Left ventricle myocardium inferior (tissue), 1 donor: ENCODE data around the gene GATAD2A. TPM values are rescaled to one million over a fixed set of nuclear protein-coding genes. Genes with fewer than 3 reads are reported as not detected.
"Not testable (repeated sequence)": the region's sequence is repeated elsewhere in the genome, so short reads cannot be mapped to it uniquely, and the experiment has no call there.

ENCODE experiments used
- DNase-seq: peaks from one replicate; pipeline ENCODE4 v3.0.0-alpha.2; 2020
- H3K27ac ChIP-seq: fragments of 200-600 bp; replicated peaks from 2 replicates; pipeline ENCODE4 v1.8.0; 2021
- H3K27me3 ChIP-seq: fragments of 200-600 bp; 2 replicates; pipeline ENCODE4 v1.8.0; 2021; ENCODE audit warnings: low read depth
- H3K36me3 ChIP-seq: fragments of 200-600 bp; 2 replicates; pipeline ENCODE4 v1.8.0; 2021
- H3K4me1 ChIP-seq: fragments of 200-600 bp; 2 replicates; pipeline ENCODE4 v1.8.0; 2021
- H3K4me3 ChIP-seq: fragments of 200-600 bp; 2 replicates; pipeline ENCODE4 v1.8.0; 2021; ENCODE audit warnings: mild to moderate bottlenecking, moderate library complexity
- H3K9me3 ChIP-seq: fragments of 200-600 bp; replicated peaks from 2 replicates; pipeline ENCODE4 v1.8.0; 2021
- intact Hi-C: fragments of 100-400 bp; cut with micrococcal nuclease; formaldehyde crosslinking; loops from one replicate; pipeline ENCODE4 v1.11.0; 2022
- total RNA-seq: library from RNA; stranded (reverse); fragmentation: NEBNext Ultra II Directional; extraction: Animal tissue kit (Norgen Biotek cat#: 25700); gene quantifications from one replicate; pipeline ENCODE4 v1.2.1, GENCODE V29; 2021
- TF ChIP-seq, protein P1 (sequence below): fragments of 200-600 bp; IDR thresholded peaks from 2 replicates; pipeline ENCODE4 v1.8.0; 2021; ENCODE audit warnings: antibody characterized with exemption, mild to moderate bottlenecking, borderline replicate concordance
- donor health status: DM: no; HTN: yes; CAD: no; lungs with severe emphysema.

The GATAD2A gene
- total RNA-seq, 1 donor from 2014 or later = 24.1 TPM

DNA sequence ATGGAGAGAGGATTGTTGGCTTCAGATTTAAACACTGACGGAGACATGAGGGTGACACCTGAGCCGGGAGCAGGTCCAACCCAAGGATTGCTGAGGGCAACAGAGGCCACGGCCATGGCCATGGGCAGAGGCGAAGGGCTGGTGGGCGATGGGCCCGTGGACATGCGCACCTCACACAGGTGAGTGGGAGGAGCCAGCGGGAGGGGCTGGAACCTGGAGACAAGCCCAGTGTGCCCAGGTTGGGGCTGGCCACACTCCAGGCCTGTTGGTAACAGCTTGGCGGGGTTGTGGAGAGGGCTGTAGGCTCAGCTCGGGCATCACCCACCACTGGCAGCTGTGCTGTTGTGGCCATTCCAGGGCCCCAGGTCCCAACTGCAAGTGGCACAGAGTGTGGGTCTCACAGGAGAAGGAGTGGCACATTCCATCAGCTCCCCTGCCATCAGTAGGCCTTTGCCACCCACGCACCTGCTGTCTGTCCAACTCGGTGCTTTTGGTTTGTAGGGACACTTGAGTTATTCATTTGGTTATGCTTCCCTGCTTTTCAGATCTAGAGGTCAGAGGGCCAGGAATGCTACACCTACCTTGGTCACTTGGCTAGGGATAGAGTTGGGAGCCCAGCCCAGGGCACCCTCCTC lies 60.1 kb downstream of the GATAD2A start:
- DNase-seq = no peak
- Histone ChIP-seq H3K27ac (no peak overlapping the region), H3K4me3 (no peak overlapping the region), H3K4me1 (peaks cover 44% of the 10 kb centered on the region), H3K9me3 (peaks cover 30% of the 10 kb centered on the region), H3K27me3 (no peaks in the 10 kb centered on the region), H3K36me3 (peaks cover 43% of the 10 kb centered on the region)
- intact Hi-C loops = no loop called here
- TF ChIP-seq, protein P1, sequence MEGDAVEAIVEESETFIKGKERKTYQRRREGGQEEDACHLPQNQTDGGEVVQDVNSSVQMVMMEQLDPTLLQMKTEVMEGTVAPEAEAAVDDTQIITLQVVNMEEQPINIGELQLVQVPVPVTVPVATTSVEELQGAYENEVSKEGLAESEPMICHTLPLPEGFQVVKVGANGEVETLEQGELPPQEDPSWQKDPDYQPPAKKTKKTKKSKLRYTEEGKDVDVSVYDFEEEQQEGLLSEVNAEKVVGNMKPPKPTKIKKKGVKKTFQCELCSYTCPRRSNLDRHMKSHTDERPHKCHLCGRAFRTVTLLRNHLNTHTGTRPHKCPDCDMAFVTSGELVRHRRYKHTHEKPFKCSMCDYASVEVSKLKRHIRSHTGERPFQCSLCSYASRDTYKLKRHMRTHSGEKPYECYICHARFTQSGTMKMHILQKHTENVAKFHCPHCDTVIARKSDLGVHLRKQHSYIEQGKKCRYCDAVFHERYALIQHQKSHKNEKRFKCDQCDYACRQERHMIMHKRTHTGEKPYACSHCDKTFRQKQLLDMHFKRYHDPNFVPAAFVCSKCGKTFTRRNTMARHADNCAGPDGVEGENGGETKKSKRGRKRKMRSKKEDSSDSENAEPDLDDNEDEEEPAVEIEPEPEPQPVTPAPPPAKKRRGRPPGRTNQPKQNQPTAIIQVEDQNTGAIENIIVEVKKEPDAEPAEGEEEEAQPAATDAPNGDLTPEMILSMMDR = no peak

DNA sequence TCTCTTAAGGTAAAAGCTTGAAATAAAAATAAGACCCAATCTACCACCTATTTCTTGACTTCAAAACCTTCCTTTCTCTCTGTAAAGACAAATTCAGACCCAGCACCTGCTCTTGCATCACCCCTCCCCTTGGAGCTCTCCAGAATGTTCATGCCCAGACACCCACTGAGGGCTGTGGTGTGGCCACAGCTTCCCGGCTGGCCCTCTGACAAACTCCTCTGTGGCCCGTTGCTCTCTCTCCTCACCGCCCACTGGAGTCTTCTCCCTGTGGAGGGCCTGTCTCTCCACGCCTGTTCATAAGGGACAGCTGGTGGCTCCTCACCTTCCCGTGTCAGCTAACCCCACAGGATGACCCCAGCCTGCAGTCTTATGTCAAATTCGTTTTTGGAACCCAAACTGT lies 60.7 kb downstream of the GATAD2A start:
- no peak overlapping the region for H3K4me3 ChIP-seq
- peaks cover 43% of the 10 kb centered on the region for H3K36me3 ChIP-seq
- DNase-seq = no peak
- H3K4me1 ChIP-seq = peaks cover 43% of the 10 kb centered on the region
- H3K27ac ChIP-seq = no peak overlapping the region
- intact Hi-C loops = no loop called here
- TF ChIP-seq, protein P1 = no peak
- H3K9me3 ChIP-seq = peaks cover 30% of the 10 kb centered on the region
- H3K27me3 ChIP-seq = no peaks in the 10 kb centered on the region

DNA sequence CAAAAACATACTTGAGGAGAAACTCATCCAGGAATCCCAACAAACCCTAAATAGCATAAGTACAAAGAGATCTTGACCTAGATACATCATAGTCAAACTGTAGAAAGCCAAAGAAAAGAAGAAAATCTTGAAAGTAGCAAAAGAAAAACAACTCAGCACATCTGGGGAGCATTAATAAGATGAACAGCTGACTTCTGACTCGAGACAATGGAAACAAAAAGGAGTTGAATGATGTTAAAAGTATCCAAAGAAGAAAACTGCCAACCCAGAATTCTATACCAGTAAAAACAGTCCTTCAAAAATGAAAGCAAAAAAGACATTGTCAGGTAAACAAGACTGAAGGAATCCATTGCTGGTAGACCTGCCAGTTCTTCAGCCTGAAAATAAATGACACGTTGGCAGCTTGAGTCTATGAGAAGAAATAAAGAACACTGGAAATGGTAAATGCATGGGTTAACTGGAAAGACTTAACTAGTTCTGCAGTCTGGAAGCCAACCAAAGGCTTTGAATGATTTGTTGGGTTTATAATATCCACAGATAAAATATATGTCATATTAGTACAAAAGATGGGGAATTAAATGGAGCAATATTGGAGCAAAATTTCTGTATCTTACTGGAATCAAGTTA lies 63.1 kb downstream of the GATAD2A start:
- Histone ChIP-seq H3K9me3 (peaks cover 30% of the 10 kb centered on the region), H3K27me3 (no peaks in the 10 kb centered on the region), H3K4me1 (peaks cover 32% of the 10 kb centered on the region), H3K4me3 (no peak overlapping the region), H3K36me3 (peaks cover 43% of the 10 kb centered on the region), H3K27ac (no peak overlapping the region)
- intact Hi-C loops = no loop called here
- DNase-seq = no peak
- TF ChIP-seq, protein P1 = no peak

DNA sequence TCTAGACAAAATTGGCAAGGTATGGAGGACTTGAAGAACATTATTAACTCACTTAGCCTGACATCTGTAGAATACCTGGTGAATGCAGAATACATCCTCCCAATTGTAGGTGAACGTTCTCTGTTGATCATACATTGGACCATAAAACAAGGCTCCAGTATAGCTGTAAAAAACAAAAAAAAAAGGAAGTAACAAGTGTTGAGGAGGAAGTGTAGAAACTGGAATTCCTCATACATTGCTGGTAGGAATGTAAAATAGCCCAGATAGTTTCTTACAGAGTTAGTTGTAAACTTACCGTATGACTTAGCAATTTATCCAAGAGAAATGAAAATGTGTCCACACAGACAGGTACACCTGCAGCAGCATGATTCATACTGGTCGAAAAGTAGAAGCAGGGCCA lies 65.1 kb downstream of the GATAD2A start:
- peaks cover 47% of the 10 kb centered on the region for H3K36me3 ChIP-seq
- peaks cover 36% of the 10 kb centered on the region for H3K4me1 ChIP-seq
- TF ChIP-seq, protein P1 = no peak
- H3K9me3 ChIP-seq = peaks cover 30% of the 10 kb centered on the region
- no peak overlapping the region for H3K4me3 ChIP-seq
- no peak for DNase-seq
- no peak overlapping the region for H3K27ac ChIP-seq
- intact Hi-C loops = no loop called here
- H3K27me3 ChIP-seq = no peaks in the 10 kb centered on the region

DNA sequence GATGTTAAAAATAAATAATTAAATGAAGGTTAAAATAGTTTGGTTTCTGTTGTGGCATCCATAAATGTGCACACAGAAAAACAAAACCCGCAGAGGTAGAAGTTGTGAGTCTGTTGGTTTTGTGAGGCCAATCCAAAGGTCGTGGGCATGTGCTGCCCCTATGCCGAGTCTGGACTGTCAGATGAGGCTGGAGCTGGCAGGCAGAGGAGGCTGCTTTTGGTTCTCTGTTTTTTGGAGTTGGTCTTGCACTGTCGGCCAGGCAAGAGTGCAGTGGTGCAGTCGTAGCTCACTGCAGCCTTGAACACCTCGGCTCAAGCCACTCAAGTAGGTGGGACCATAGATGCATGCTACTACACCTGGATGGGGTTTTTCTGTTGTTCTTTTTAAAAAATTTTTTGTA lies 66.2 kb downstream of the GATAD2A start:
- TF ChIP-seq, protein P1 = no peak
- Histone ChIP-seq H3K36me3 (peaks cover 36% of the 10 kb centered on the region), H3K9me3 (peaks cover 30% of the 10 kb centered on the region), H3K27ac (no peak overlapping the region), H3K4me1 (peaks cover 47% of the 10 kb centered on the region), H3K27me3 (no peaks in the 10 kb centered on the region), H3K4me3 (no peak overlapping the region)
- DNase-seq = no peak
- intact Hi-C loops = no loop called here

DNA sequence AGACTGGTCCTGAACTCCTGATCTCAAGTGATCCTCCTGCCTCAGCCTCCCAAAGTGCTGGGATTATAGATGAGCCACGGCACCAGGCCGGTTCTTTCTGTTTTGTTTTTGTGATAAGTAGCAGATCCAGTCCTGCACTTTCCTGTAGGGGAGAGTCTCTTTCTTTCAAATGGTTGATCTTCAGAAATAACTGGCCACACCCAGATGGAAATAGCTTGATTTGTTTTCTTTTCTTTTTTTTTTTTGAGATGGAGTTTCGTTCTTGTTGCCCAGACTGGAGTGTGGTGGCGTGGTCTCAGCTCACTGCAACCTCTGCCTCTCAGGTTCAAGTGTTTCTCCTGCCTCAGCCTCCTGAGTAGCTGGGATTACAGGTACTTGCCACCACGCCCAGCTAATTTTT lies 66.6 kb downstream of the GATAD2A start:
- H3K9me3 ChIP-seq = peaks cover 26% of the 10 kb centered on the region
- peaks cover 32% of the 10 kb centered on the region for H3K36me3 ChIP-seq
- intact Hi-C loops, DNase-seq, H3K4me3 ChIP-seq, H3K27ac ChIP-seq, H3K27me3 ChIP-seq: not testable (repeated sequence)
- peaks cover 49% of the 10 kb centered on the region for H3K4me1 ChIP-seq
